Upper lobe of left lung (tissue), 6 donors: Measurements from ENCODE around the gene SRSF8. TPM values are rescaled to one million over a fixed set of nuclear protein-coding genes. Genes with fewer than 3 reads are reported as not detected.

Source experiments
- ATAC-seq, 2 donors: fragments of 200-7000 bp; cut with Tn5 transposase; one replicate each; pipeline ENCODE4 v1.9.1; 2022; ENCODE audit warnings: mild to moderate bottlenecking in 2 of 2, moderate library complexity in 2 of 2; ENCODE audit not compliant: low FRiP score in 2 of 2
- DNase-seq, 2 donors: peaks; one replicate each; pipeline ENCODE4 v3.0.0-alpha.2; 2019 to 2020
- H3K27ac ChIP-seq, 4 donors: fragments of 200-600 bp; sonication (generic); one replicate each; pipeline ENCODE4 v1.5.1; 2016 to 2019
- H3K27me3 ChIP-seq, 4 donors: fragments of 200-600 bp; sonication (generic); one replicate each; pipeline ENCODE4 v1.5.1; 2017 to 2019
- H3K36me3 ChIP-seq, 4 donors: fragments of 200-600 bp; sonication (generic); one replicate each; pipeline ENCODE4 v1.5.1; 2016 to 2019
- H3K4me1 ChIP-seq, 4 donors: fragments of 200-600 bp; sonication (generic); one replicate each; pipeline ENCODE4 v1.5.1; 2018 to 2019
- H3K4me3 ChIP-seq, 4 donors: fragments of 200-600 bp; sonication (generic); one replicate each; pipeline ENCODE4 v1.5.1; 2017 to 2019; ENCODE audit warnings: mild to moderate bottlenecking in 2 of 4, moderate library complexity in 1 of 4
- H3K9me3 ChIP-seq, 4 donors: fragments of 200-600 bp; sonication (generic); one replicate each; pipeline ENCODE4 v1.5.1; 2018 to 2019
- EP300 ChIP-seq, 4 donors: sonication (generic); formaldehyde crosslinking; IDR thresholded peaks; one replicate each; pipeline ENCODE4 v1.5.1; 2017; ENCODE audit warnings: antibody characterized with exemption in 4 of 4, control low read depth in 2 of 4
- POLR2A ChIP-seq, 4 donors: fragments of 450-650 bp; IDR thresholded peaks; one replicate each; pipeline ENCODE4 v1.5.1; 2016 to 2017; ENCODE audit warnings: antibody characterized with exemption in 4 of 4, mild to moderate bottlenecking in 2 of 4
- POLR2AphosphoS5 ChIP-seq, 2 donors: sonication (generic); formaldehyde crosslinking; IDR thresholded peaks; one replicate each; pipeline ENCODE4 v1.5.1; 2017; ENCODE audit warnings: antibody characterized with exemption in 2 of 2
- WGBS, 2 donors: methylation state at CpG; one replicate each; pipeline ENCODE4 v1.1.5; 2017 to 2018; 5-methylcytosine and 5-hydroxymethylcytosine counted together
- total RNA-seq, 6 donors: library from RNA; depleted of rRNA in 4 of 6; stranded (reverse); fragments of >200 nt in 4 of 6; gene quantifications; one replicate each; pipeline versions ENCODE4 v1.1.0 to v1.2.1, GENCODE V29; 2016 to 2021
- TF ChIP-seq, protein P1 (sequence below), 6 experiments: fragments of 450-650 bp in 4 of 6; fragments of 200-600 bp in 2 of 6; sonication (generic) in 2 of 6; IDR thresholded peaks; one replicate each; pipeline ENCODE4 v1.5.1; 2016 to 2019; ENCODE audit warnings: antibody characterized with exemption in 6 of 6
- donor health status: DM: no; HTN: no; CAD: no; lungs with moderate emphysema.
- donor health status: DM: no; HTN: yes; CAD: no; lungs with severe emphysema.

SRSF8 gene
- total RNA-seq, 6 donors from 2014 or later: 16.8 to 42.9 (median 35.7) TPM

DNA sequence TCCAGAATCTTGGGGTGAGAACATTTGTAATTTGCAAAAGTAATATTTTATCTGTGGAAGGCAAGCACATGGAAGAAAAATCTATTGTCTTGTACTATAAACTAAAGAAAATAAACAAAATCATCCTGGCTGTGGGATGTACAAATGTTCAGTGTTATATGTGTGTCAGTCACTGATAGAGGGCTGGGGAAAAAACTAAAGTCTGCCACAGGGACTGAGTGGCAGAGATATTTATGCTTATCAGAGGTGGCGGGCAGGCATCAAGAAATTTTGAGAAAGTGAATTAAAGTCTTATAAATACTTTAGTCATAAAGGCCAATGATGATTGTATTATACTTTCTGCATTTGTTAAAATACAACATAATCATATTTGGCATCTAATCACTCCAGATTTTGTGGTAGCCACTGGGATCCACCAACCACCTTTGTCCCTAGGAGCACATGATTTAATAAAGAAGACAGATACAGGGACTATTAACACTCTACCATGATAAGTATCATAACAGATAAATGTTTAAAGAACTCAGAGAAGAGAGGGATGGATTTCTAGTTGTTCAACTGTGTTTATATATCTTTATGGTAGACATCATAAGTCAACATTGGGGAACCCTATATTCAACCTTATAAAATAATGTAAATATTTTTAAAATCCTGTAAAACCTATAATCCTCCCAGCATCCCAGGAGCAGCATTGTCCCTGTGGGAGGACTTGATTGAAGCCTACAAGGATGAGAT is 20.3 kb downstream of the SRSF8 start:
- WGBS, 2 donors: 78 to 89% methylated on average over 1 of the region's 1 CpG
- no peak overlapping the region for H3K4me3 ChIP-seq
- H3K27me3 ChIP-seq: no peaks in the 10 kb centered on the region
- peaks cover 11 to 26% (median 13%) of the 10 kb centered on the region in 4 donors for H3K4me1 ChIP-seq
- H3K27ac ChIP-seq: no peak overlapping the region
- TF ChIP-seq, protein P1, sequence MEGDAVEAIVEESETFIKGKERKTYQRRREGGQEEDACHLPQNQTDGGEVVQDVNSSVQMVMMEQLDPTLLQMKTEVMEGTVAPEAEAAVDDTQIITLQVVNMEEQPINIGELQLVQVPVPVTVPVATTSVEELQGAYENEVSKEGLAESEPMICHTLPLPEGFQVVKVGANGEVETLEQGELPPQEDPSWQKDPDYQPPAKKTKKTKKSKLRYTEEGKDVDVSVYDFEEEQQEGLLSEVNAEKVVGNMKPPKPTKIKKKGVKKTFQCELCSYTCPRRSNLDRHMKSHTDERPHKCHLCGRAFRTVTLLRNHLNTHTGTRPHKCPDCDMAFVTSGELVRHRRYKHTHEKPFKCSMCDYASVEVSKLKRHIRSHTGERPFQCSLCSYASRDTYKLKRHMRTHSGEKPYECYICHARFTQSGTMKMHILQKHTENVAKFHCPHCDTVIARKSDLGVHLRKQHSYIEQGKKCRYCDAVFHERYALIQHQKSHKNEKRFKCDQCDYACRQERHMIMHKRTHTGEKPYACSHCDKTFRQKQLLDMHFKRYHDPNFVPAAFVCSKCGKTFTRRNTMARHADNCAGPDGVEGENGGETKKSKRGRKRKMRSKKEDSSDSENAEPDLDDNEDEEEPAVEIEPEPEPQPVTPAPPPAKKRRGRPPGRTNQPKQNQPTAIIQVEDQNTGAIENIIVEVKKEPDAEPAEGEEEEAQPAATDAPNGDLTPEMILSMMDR (IDR thresholded peaks at IDR 0.05): no peak
- no peak for TF ChIP-seq POLR2A (IDR thresholded peaks at IDR 0.05)
- H3K36me3 ChIP-seq: no peaks in the 10 kb centered on the region
- no peak for DNase-seq
- no peaks in the 10 kb centered on the region for H3K9me3 ChIP-seq
- no peak for ATAC-seq

DNA sequence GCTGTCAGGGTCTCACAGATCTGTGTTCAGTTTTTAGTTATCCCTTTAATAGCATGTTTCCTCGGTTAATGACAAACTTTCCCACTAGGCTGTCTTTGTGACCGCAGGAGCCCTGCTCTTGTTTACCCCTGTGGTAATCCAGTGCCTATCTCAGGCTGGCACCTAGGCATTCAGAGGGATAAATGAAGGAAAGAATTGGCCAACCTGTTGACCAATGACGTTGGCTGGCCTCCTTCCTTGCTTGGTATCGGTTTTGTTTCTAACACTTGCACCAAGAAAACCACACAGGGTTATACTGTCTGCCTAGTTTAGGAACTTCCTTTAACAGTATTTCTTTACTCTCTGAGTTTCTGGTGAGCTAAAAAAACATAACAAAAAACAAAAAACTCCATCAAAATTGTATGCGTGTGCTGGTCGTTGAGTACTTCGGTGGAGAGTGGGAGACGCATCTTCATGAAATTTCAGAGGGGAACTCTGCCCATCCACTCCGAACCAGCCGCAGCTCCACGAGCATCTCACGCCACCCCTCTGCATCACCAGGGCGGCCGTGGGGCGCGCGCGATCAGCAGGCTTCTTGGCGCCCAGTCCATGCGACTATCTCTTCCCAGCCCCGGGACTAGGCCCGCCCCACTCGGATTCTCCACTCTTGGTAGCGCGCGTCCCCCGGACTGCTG is 22.4 kb downstream of the SRSF8 start:
- DNase-seq: no peak
- WGBS, 2 donors: 9 to 18% methylated on average over 20 to 27 of the region's 27 CpGs

DNA sequence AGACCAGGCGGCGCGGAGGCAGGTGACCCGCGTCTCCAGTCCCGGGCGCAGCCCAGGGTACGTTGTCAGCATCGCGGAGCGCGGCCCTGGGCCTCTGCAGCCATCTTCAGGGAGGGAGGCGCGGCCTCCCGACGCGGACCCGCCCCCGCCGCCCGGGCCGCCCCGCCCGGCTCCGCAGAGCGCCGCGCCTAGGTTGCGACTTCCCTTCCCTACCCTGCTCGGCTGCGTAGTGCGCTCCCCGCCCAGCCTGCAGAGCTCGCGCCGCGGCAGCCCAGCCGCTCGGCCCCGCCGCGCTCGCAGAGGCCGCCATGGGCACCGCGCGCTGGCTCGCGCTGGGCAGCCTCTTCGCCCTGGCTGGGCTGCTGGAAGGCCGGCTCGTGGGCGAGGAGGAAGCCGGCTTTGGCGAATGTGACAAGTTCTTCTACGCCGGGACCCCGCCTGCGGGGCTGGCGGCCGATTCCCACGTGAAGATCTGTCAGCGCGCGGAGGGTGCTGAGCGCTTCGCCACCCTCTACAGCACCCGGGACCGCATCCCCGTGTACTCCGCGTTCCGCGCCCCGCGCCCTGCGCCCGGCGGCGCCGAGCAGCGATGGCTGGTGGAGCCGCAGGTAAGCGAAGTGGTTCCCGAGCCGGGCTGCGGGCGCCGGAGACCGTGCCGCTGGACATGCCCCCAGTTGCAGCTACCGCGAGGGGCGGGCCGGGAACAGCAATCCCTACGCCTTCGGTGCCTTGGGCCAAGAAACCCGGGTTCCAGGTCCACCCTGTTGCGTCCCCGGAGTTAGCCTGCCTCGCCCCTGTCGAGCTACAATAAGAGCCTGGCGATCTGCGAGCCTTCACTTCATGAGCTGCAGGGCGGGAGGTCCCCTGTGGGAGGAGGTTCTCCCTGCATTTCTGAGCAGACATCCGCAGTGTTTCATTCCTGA is 23.2 kb downstream of the SRSF8 start, which contains the start of gene ENDOD1:
Gene ENDOD1, plus strand, starts transcription at position 227 of the 923 bp plus-strand sequence. Its CDS starts 82 bp downstream, at position 309.
- peak; percentile 85 to 97 for DNase-seq
- no peaks in the 10 kb centered on the region for H3K9me3 ChIP-seq
- H3K4me3 ChIP-seq: peak within 1 kb of the TSS; percentile 68 to 96 (median 85)
- no peaks in the 10 kb centered on the region for H3K27me3 ChIP-seq
- no peak for TF ChIP-seq EP300 (IDR thresholded peaks at IDR 0.05)
- TF ChIP-seq POLR2A (IDR thresholded peaks at IDR 0.05): peak in 3 of 4 donors; percentile 71 to 91 (median 76)
- TF ChIP-seq, protein P1 (IDR thresholded peaks at IDR 0.05): peak in 4 of 6 experiments; percentile 2 to 67 (median 36)
- peak; percentile 56 to 59 for TF ChIP-seq POLR2AphosphoS5 (IDR thresholded peaks at IDR 0.05)
- peaks cover 23 to 37% (median 31%) of the 10 kb centered on the region in 4 donors for H3K4me1 ChIP-seq
- WGBS, 2 donors: 0 to 1% methylated on average over 3 to 32 of the region's 106 CpGs
- peak; percentile 97 to 99 for ATAC-seq
- no peaks in the 10 kb centered on the region for H3K36me3 ChIP-seq
- H3K27ac ChIP-seq: peak within 1 kb of the TSS; percentile 89 to 95 (median 91)

More for the DNA sequence above, 22.4 kb downstream of the SRSF8 start:
- peak; percentile 60 to 81 for ATAC-seq
- H3K27ac ChIP-seq: peak overlapping the region; percentile 89 to 95 (median 91)
- H3K4me1 ChIP-seq: peaks cover 23 to 37% (median 29%) of the 10 kb centered on the region in 4 donors
- H3K36me3 ChIP-seq: no peaks in the 10 kb centered on the region
- H3K9me3 ChIP-seq: no peaks in the 10 kb centered on the region
- H3K4me3 ChIP-seq: peak overlapping the region; percentile 46 to 96 (median 71)
- no peaks in the 10 kb centered on the region for H3K27me3 ChIP-seq
- no peak for TF ChIP-seq EP300 (IDR thresholded peaks at IDR 0.05)
- TF ChIP-seq POLR2AphosphoS5 (IDR thresholded peaks at IDR 0.05): no peak

DNA sequence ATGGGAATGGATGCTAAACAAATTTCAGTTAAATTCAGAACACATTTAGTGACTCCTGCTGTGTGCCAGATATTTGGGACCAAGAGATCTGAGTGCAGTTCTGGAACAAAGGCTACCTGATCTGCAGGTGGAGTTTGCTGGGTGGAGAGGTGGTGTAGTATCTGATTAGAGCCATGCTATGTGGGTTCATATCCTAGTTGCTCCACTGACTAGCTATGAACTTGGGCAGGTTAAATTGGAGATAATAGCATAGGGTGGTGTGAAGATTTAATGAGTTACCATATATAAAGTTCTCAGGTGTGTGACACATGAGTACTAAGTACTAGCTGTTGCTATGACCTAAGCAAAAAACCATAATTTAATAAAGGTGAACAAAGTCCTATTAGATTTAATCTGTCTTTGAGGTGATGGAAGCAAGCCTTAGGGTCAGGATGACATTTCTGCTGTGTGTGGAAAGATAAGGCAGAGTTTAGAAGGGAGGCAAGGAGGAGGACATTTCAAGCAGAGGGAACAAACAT is 25.0 kb downstream of the SRSF8 start:
- peaks cover 26 to 43% (median 34%) of the 10 kb centered on the region in 4 donors for H3K4me1 ChIP-seq
- no peak for ATAC-seq
- H3K9me3 ChIP-seq: no peaks in the 10 kb centered on the region
- TF ChIP-seq, protein P1 (IDR thresholded peaks at IDR 0.05): no peak
- TF ChIP-seq POLR2AphosphoS5 (IDR thresholded peaks at IDR 0.05) (no peak), EP300 (IDR thresholded peaks at IDR 0.05) (no peak), POLR2A (IDR thresholded peaks at IDR 0.05) (no peak)
- no peaks in the 10 kb centered on the region for H3K36me3 ChIP-seq
- no peak overlapping the region for H3K27ac ChIP-seq
- DNase-seq: no peak
- H3K27me3 ChIP-seq: no peaks in the 10 kb centered on the region
- peak overlapping the region in 1 of 4 donors; percentile 96 for H3K4me3 ChIP-seq
